ENCODE results near the gene MTAP. TPM values are rescaled to one million over a fixed set of nuclear protein-coding genes. Genes with fewer than 3 reads are reported as not detected.

Gene MTAP
- total RNA-seq, 1 donor from 2014 or later: 43.2 TPM

DNA sequence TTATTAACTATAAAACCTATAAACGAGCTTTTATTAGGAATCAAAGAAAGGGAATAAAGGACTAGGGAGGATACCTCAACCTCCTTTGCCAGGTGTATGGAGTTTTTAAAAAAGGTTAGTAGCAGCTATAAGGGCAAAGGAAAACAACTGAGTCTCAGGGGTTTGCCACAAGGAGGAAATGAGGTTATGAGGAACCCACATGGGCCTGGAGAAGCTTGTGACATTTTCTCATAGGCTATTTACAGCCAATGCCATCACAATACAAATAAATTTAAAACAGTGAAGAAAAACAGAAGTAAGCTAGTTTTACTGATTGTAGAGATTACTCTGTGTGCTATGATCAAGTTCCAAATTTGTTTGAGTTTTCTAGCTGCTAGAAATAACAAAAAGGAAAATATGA, 99.1 kb downstream of the MTAP start:
- no peak for DNase-seq
- TF ChIP-seq, protein P1, sequence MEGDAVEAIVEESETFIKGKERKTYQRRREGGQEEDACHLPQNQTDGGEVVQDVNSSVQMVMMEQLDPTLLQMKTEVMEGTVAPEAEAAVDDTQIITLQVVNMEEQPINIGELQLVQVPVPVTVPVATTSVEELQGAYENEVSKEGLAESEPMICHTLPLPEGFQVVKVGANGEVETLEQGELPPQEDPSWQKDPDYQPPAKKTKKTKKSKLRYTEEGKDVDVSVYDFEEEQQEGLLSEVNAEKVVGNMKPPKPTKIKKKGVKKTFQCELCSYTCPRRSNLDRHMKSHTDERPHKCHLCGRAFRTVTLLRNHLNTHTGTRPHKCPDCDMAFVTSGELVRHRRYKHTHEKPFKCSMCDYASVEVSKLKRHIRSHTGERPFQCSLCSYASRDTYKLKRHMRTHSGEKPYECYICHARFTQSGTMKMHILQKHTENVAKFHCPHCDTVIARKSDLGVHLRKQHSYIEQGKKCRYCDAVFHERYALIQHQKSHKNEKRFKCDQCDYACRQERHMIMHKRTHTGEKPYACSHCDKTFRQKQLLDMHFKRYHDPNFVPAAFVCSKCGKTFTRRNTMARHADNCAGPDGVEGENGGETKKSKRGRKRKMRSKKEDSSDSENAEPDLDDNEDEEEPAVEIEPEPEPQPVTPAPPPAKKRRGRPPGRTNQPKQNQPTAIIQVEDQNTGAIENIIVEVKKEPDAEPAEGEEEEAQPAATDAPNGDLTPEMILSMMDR (IDR thresholded peaks at IDR 0.05): no peak
- Mint-ChIP-seq H3K4me1 (peaks cover 3% of the 10 kb centered on the region), H3K4me3 (no peak overlapping the region), H3K27ac (no peak overlapping the region), H3K9me3 (peaks cover 32% of the 10 kb centered on the region), H3K27me3 (no peaks in the 10 kb centered on the region), H3K36me3 (ENCODE audit: low read depth) (peaks cover 12% of the 10 kb centered on the region)
- ATAC-seq (ENCODE audit: low read depth): no peak
- POLR2A ChIA-PET: no interaction called here
- CTCF ChIA-PET: interaction anchor here (0.6 kb wide), 1 partner anchor 88 kb away, joined by 3 read pairs; no protein-coding TSS in a partner anchor
- intact Hi-C loops (cut with micrococcal nuclease): no loop called here

DNA sequence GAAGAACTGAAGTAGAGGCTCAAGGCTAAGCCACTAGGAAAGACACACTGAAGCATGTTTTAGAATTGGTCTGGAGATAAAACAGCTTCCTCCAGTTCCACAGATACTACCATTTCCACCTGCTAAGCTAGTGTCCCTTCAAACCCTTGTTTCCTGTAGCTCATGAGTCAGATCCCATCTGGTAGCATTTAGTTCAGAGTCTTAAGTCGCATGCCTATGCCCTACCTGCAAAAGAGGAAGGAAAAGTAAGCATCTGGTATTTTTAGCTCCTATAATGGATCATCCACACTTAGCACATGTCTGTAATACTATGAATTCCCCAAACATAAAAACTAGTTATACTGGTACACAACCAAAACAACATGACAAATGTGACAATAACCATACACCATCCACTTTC, 99.7 kb downstream of the MTAP start:
- Mint-ChIP-seq H3K4me3 (no peak overlapping the region), H3K36me3 (ENCODE audit: low read depth) (peaks cover 16% of the 10 kb centered on the region), H3K27me3 (no peaks in the 10 kb centered on the region), H3K4me1 (peaks cover 3% of the 10 kb centered on the region), H3K9me3 (peaks cover 32% of the 10 kb centered on the region), H3K27ac (no peak overlapping the region)
- intact Hi-C loops (cut with micrococcal nuclease): no loop called here
- DNase-seq (no peak), ATAC-seq (ENCODE audit: low read depth) (no peak)
- POLR2A ChIA-PET: no interaction called here
- CTCF ChIA-PET: no interaction called here
- TF ChIP-seq, protein P1 (IDR thresholded peaks at IDR 0.05): no peak

DNA sequence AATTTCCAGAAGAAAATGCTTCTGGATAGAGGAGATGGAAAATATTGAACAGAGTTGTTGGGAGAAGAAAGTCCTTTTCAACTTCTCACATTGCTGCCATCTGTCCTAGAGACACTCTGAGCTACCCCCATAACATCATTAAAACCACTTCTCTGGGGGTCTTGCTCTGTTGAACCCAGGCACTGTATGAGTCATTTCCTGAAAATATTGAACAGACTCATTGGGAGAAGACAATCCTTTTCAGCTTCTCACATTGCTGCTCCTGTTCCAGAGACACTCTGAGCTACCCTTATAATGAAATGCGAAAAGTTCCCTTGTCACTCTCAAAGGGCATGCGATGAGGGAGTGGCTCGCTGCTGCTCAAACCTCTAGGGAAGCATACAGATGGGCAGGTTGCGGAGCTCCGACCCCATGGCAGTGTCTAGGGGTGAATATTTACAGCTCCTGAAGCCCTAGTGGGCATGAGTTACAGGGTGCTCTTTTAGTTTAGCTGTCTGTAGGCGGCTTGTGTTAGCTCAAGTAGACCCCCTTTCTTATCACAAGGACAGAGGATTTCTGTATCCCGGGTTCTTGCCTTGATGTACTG, 101.0 kb downstream of the MTAP start:
- no peaks in the 10 kb centered on the region for H3K27me3 Mint-ChIP-seq
- ATAC-seq (ENCODE audit: low read depth) (no peak), DNase-seq (no peak)
- intact Hi-C loops (cut with micrococcal nuclease): no loop called here
- no peak overlapping the region for H3K27ac Mint-ChIP-seq
- peaks cover 40% of the 10 kb centered on the region for H3K9me3 Mint-ChIP-seq
- no peak overlapping the region for H3K4me3 Mint-ChIP-seq
- CTCF ChIA-PET: interaction anchor here (0.6 kb wide), 1 partner anchor 113 kb away, joined by 3 read pairs; no protein-coding TSS in a partner anchor
- peaks cover 20% of the 10 kb centered on the region for H3K36me3 Mint-ChIP-seq (ENCODE audit: low read depth)
- POLR2A ChIA-PET: no interaction called here
- peaks cover 3% of the 10 kb centered on the region for H3K4me1 Mint-ChIP-seq
- TF ChIP-seq, protein P1 (IDR thresholded peaks at IDR 0.05): no peak

DNA sequence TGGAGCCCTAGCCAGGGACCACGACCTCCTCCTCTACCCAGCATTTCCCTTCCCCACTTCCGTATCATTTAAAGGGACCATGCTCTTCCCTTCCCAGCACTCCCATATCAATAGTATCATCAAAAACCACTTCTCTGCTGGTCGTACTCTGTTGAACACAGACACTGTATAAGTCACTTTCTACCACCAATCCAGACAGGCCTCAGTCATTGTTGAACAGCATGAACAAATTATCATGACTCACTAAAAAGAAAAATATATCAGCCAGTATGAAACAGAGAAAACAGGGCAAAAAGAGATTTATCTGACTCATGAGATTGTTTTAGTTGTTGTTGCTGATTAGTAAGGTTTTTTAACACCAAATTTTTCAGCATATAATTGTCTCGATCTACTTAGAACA, 101.9 kb downstream of the MTAP start:
- TF ChIP-seq, protein P1 (IDR thresholded peaks at IDR 0.05): no peak
- H3K9me3 Mint-ChIP-seq: peaks cover 38% of the 10 kb centered on the region
- intact Hi-C loops (cut with micrococcal nuclease): no loop called here
- POLR2A ChIA-PET: no interaction called here
- no peak overlapping the region for H3K4me3 Mint-ChIP-seq
- no peaks in the 10 kb centered on the region for H3K27me3 Mint-ChIP-seq
- ATAC-seq (ENCODE audit: low read depth) (no peak), DNase-seq (no peak)
- peaks cover 25% of the 10 kb centered on the region for H3K36me3 Mint-ChIP-seq (ENCODE audit: low read depth)
- CTCF ChIA-PET: no interaction called here
- no peak overlapping the region for H3K27ac Mint-ChIP-seq
- H3K4me1 Mint-ChIP-seq: peaks cover 3% of the 10 kb centered on the region

DNA sequence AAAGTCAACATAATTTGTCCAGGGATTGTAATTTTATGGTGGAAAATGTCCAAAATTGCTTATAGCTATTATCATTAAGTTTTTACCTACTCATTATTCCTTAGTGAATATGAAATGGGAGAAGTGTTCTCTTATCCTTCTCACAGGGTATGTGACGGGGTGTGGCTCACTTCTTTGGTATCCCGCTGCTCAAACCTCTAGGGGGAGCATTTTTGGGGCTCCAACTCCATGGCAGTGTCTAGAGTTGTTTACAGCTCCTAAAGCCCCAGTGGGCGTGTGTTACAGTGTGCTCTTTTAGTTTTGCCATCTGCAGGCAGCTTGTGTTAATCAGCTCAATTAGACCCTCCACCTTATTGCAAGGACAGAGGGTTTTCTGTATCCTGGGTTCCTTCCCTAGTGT, 102.3 kb downstream of the MTAP start:
- ChIA-PET POLR2A (no interaction called here), CTCF (interaction anchor here (1.2 kb wide), 1 partner anchor 91 kb away, joined by 3 read pairs; no protein-coding TSS in a partner anchor)
- Mint-ChIP-seq H3K4me1 (peaks cover 3% of the 10 kb centered on the region), H3K36me3 (ENCODE audit: low read depth) (peaks cover 23% of the 10 kb centered on the region), H3K4me3 (no peak overlapping the region), H3K27ac (no peak overlapping the region), H3K9me3 (peaks cover 37% of the 10 kb centered on the region), H3K27me3 (no peaks in the 10 kb centered on the region)
- ATAC-seq (ENCODE audit: low read depth) (no peak), DNase-seq (no peak)
- intact Hi-C loops (cut with micrococcal nuclease): no loop called here
- TF ChIP-seq, protein P1 (IDR thresholded peaks at IDR 0.05): no peak
